ENCODE measurements around the gene SIRT4.

GRCh38 chr12:120346681-120347080 is 44.6 kb downstream of the SIRT4 start:
- TF ChIP-seq GATA3 (IDR thresholded peaks at IDR 0.05; ENCODE audit: low read depth, low read length) (no peak), GATA2 (IDR thresholded peaks at IDR 0.05; ENCODE audit: low read depth, low read length) (no peak)
